HG02973 (cell line): Measurements from ENCODE around the gene OAF.

Experiments used
- ATAC-seq: cut with Tn5 transposase; IDR thresholded peaks from one replicate; pipeline ENCODE4 v1.9.1; 2021; ENCODE audit warnings: moderate library complexity; ENCODE audit not compliant: unreplicated experiment

OAF gene

DNA sequence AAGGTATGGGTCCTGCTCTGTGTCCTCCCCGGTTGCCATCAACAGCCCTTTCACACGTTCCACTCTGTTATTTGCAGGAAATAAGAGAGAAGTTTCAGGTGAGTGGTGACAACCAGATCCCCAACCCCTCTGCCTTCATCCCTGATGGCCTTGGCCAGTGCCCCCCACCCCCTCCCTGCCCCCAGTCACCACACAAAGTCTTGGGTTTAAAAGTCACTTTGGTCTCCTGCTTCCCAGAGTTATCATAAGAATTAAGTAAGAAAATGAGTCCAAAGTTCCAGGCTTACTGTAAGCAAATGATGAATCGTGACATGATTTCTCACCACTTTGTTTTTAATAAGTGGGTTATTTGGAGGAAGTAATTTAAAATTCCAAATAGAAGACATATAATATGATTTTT lies 9.2 kb upstream of the OAF start:
- ATAC-seq = no peak

DNA sequence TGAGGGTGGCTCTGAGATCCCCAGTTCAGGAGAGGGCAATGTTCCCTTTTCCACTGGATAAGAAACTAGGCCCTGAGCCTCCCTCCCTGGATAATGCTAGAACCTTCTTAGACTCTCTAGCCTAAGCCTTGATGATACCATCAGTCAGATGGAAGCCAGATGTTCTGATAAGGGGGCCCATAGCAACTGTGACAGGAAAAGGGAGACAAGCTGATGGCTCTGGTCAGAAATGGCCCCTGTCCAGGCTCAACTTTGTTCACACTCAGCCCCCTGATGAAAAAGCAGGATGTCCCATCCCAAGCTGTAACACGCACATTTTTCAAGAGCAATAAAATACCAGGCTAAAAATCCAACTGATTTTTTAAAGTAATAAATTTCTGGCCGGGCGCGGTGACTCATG lies 7.2 kb upstream of the OAF start:
- no peak for ATAC-seq

DNA sequence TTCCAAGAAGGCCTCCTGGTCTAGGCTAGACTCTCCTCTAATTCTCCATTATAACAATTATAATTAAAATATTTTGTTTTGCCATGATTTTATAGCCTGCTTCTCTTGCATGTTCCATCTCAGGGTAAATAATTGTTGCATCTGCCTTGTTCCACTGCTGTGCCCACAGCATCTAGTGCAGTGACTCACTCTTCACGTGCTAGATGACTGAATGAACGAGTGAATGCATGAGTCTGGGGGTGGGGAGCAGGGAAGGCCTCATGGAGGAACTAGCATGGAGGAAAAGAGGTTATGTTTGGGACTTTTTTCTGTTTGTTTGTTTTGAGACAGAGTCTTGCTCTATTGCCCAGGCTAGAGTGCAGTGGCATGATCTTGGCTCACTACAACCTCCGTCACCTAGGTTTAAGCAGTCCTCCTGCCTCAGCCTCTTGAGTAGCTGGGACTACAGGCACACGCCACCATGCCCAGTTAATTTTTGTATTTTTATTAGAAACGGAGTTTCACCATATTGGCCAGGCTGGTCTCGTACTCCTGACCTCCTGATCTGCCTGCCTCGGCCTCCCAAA lies 5.2 kb upstream of the OAF start:
- no peak for ATAC-seq

DNA sequence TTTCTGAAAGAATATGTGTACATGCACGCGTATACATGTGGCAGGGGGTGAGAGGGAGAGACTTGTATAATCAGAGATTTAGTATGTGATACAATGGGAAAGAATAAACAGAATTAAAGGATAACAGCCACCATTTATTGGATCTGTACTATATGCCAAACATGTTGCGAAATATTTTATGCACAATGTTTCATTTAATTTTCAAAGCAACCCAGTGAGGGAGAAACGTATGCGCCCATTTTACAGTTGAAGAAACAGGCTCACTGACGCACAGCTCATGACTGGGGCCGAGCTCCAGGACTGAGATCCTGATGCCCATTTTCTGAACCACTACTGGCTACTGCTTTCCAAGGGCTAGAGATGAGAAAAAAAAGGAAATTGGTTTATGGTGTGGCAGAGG lies 3.3 kb upstream of the OAF start:
- ATAC-seq = no peak

DNA sequence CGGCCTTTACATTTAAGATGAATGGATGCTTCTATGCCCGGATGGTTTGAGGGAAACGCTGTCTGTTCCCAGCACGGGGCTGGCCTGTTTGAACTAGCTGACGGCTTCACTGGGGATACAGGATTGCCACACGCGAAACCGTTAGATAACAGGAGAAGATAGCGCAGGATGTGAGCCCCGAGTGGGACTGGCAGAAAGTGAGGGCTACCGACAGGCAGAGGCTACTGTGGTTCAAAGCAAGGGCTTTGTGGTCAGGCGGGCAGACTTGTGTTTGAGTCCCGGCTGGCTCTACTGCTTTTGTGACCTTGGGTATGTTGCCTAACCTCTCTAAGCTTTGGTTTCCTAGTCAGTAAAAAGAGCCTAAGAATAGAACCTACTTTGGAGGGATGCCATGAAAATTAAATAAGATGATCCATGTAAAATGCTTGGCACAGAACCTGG lies 2.8 kb upstream of the OAF start:
- ATAC-seq = no peak

DNA sequence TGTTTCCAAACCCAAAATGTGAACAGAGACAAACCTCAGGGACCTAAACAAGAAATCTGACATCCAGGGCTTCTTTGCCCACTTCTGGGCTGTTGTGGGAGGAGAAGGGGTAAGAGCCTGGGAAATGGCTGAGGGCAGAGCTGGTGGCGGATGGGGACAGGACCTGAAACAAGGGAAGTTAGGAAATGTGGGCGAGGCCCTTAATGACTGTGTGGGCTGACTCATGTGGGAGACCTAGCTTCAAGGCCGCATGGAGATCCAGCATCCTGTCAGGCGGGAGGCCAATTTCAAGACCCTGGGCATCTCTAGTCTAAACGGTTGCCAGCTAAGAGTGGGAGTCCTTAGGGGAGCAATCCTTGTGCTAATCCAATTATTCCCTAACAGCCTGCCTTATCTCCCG lies 2.1 kb upstream of the OAF start:
- ATAC-seq = no peak

DNA sequence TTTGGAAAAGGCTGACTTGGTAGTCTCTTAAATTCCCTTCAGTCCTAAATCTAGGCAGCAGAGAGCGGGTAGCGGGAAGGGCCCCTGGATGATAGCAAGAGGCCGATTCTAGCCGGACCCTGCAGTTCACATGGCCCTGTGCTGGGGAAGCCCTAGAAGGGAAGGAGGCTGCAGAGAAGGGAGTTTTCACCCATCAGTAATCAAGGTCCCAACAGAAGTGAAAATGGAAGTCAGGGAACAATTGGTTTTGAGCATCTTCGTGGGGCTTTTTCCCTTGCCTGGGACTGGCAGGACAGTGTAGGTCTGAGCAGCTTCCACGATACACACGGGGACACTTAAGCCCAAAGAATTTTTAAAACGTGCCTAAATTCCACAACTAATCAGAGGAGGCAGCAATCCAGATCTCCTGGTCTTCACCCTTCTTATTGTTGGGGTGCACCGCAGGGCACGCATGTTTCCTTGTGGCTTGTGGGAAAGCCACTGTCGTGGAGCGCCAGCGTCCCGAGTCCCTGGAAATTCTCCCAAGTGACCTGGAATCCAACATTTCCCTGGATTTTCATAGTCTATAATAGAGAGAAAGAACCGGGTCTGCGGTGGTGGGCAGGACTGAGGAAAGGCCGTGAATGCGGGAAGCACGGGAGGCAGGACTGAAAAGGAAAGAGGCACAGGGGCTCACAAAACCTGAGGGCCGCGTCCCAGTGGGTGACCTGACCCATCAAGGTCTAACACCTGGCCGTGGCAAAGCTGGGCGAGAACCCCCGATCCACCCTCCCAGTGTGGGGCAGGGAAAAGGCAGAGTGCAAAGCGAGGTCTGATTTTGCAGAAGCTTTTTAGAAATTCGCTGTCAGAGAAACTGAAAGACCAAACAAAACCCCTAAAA lies 846 bp upstream of the OAF start:
- no peak for ATAC-seq

DNA sequence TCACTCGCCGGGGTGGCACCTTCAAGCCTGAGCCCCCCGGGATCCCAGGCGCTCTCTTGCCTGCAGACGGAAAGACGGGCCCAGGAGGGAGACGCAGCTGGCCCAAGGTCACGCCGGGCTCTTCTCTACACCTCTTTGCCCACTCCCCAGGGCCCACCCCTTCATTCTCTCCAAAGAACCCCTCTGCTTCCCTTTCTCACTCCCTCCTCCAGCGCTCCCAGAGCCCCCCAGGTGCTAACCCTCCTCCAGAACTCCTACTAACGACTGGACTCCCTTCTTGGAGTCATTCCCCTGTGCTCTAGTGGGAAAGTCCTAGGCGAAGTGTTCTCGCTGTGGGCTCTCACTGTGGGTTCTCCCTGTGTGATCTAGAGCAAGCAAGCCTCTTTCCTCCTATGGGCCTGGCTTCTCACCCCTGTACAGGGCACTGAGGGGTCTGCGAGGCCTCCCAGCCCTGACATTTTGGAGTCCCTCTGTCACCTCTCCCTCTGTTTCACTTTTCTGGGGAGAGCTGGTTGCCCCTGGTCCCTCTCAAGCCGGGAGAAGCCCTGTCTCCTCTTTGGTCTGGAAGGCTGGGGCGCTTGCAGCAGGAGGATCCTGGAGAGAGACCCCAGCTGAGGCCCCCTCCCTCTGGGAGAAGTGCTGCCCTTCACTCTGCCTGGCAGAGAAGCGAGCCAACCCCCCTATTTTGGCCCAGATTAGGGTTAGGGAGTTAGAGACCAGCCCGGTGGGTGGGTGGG lies 858 bp downstream of the OAF start:
- ATAC-seq = no peak

DNA sequence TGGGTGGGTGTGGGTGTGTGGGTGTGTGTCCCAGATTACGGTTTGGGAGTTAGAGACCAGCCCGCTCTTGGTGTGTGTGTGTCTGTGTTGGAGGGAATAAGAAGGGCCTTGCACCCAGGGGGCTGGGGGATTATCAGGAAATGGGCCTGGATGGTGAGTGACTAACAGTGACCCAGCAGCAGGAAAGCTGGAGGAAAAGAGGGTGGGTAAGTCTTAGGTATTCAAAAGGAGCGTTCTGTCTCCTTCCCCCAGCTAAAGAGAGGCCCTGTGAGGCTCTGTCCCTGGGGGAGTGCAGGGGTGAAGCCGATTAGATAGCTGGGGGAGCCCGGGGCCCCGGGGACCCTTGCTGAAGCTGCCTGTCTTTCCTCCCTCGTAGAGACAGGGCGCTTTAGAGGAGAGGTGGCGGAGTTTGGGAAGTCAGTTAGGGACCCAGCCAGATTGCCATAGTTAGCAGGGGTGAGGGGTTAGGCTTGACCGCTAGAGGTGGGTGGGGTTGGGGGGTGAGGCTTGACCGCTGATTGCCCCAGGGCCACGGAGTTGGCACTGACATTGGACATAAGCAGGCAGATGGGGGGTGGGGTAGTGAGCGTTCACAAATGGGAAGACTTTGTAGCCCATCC lies 1.5 kb downstream of the OAF start:
- no peak for ATAC-seq

DNA sequence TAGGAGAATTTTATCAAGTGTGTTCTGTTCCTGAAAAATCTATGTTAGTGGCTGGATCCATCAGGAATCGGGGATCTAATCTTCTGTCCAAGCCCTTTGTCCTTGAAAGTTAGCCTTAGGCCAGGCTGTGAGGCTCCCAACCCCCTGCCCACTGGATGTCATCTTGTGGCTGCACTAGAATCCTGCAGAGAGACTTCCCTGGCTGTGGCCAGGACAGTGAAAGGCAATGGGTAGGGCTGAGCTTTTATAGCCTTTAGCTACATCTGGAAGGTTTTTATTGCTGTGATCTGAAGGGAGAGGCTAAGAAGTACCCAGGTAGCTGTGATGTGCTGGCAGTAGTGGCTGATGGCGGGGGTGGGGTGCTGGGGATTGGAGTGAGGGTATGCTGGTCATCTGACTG lies 2.1 kb downstream of the OAF start:
- no peak for ATAC-seq

DNA sequence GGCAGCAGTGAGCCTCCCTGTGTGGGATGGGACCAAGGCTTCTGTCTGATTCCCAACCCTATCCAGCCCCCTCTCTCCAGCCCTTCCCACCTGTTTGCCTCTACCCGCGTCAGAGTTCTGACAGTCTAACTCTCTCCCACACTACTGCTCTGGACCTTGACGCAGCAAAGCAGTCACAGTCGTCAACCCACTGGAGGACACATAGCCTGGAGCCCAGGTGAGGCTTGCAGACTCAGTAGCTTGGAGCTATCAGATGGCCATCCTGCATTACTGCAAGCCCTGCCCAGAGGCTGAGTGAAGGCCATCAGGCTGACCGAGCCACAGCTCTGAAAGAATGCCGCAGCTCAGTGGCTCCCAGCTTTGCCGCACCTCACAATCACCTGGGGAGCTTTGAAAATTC lies 3.7 kb downstream of the OAF start:
- no peak for ATAC-seq

DNA sequence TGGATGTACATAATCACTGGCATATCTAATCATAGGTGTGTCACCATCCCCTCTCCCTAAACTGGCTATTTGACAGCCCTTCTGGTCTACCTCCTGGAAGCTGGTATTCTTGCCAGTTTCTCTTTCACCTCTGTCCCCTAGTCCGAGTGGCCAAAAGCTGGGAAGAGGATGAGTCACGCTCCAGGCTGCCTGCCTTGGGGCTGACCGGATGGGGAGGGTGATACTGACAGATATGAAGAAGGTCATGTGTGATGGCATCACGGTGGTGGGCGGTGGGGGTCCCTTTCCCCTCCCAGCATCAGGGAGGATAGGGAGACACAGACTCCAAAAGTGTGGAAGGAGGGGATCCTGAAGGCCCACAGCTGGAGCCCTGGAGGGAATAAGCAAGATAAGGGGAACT lies 4.8 kb downstream of the OAF start:
- no peak for ATAC-seq

DNA sequence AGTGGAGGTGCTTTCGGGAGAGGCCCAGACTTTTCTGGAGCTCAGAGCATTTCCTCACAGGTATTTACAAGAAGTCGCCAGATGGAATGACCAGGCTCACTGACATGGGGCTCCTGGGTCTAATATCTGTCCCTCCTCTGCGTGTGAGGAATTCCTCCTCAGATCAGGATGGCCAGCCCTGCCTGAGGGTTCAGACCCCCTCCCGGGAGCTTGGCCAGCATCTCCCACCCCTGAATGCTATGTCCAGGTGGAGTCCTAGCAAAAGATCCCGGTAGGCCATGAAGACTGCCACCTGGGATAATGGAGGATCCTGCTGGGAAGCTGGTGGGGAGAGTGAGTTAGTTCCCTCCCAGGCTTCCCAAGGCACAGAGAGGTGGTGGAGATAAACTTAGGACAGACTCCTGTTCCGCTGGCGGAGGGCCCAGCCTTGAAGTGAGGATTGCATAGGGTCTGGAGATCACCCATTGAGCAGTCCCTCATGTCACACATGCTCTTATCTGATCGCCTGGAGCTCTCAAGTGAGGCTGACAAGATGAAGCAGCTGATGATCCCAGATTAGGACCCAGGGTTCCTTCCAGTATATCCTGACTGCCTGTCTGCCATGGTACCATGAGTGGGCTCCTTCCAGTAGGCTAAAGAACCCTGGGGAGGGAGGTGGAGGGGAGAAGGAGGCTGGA lies 5.7 kb downstream of the OAF start:
- no peak for ATAC-seq

DNA sequence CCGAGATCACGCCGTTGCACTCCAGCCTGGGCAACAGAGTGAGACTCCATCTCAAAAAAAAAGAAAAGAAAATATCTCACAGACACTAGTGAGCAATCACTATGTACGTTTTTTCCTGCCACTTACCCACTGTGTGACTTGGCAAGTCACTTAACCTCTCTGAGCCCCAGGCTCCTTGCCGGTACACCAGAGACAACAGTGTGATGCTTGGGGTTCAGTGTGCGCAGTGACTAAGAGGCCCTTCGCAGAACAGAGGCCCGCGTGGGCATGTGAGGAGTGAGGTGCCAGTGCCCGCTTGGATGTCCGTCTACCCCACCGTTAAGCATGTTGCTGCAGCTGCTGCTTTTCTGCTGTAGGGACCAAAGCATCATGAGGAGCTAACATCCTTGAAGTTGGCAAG lies 6.7 kb downstream of the OAF start:
- ATAC-seq = no peak

DNA sequence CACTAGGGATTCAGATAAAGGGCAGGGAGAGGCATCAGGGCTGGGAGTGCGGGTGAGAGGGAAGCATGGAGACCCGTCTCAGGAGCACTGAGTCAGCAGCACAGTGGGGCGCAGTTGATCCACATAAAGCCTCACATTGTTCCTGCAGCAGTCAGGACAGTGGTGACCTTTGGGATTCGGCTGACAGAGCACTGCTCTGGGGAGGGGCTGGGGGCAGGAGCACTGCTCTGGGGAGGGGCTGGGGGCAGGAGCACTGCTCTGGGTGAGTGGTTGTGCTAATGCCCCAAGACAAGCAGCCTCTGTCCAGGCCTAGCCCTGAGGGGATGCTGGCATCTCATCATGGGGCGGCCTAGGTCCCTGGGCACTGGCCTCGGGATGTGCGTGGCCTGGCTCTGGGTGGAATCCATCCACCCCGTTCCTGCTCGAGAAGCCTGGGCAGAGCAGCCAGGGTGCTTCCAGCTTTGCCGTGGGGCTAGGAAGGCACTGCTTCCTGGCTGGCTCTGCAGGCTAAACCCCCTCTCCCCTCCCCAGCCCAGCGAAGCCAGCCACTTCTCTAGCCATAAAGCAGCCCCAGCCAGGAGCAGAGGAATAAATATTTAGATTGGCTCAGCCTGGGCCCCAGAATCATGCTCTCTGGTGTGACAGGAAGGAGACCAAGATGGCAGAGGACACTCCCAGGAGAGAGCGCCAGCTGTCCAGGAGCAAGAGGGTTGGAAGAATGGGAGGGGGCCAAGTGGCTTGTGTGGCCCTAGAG lies 7.3 kb downstream of the OAF start:
- no peak for ATAC-seq

DNA sequence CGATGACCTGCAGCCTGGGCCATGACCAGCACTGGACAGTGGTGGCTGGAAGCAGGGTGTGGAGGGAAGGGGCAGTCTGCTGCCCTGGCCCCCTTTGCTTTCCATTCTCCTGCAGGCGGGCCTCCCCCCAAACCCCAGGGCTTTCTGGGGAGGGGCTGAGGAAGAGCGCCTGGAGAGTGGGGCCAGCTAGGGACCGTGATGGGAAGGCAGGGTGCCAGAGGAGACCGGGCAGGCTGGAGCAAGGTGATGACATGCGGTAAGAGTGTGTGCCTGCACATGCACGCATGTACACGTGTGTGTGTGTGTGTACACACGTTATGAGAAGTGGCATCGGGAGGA lies 7.8 kb downstream of the OAF start:
- ATAC-seq = no peak

DNA sequence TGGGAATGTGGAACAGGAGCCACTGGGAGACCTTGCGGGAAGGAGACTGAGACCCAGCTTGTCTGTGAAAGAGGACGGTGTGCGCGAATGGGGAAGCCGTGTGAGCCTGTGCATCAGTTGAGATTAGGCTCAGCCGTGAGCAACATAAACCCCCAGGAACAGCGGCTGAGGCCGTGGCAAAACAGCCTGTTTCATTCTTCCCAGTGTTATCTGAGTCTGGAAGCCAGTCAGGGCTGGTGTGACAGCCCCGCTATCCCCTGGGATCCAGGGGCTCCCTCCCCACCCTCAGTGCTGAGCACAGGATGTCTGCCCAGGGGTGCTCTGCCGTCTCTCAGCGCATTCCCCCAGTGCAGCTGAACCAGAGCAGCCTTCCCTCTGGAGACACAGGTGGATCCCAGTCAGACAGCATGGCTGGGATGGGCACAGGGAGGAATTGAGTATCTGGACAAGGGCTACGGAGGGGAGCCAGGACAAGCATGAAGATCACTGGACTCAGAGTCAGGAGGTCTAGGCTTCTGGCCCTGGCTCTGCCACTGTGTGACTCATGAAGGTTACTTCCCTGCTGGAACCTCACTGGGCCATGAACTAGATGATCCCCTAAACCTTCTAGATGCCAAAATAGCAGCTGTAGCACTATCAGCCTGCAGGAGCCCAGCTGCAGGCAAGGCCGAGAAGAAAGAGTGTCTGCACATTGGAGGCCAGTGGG lies 8.6 kb downstream of the OAF start:
- no peak for ATAC-seq

DNA sequence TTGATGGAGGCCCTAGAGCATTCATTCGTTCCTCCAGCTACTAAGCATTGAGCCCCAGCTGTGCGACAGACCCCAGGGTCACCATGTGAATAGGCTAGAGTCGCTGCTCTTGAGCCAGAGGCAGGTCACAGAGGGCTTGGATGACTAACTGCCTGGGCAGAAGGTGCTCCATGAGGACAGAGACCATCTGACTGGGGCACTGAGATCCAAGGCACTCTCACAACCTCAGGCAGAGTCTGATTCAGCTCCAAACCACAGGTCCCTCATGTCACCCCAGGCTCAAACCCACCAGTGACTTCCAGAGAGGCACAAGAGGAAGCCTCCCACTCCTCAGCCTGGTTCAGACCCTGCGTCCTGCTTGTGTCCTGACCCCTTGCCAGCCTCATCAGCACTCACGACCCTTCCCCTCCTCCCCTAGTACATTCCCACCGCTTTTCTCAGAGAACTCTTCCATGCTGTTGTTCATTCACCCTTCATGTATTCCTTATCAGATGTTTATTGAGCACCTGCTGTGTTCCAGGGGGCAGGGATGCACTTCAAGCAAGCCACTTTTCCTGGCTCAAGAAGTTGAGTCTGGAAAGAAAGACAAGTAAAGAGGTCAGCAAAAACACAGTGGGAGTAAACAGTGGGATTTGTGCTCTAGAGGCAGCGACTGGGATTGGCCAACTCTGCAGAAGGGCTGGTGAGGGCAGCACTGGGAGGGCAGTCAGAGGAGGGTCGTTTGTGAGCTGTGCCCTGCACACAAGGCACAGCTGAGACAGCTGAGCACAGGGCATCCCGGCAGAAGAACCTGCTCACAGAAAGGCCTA lies 9.3 kb downstream of the OAF start:
- no peak for ATAC-seq

DNA sequence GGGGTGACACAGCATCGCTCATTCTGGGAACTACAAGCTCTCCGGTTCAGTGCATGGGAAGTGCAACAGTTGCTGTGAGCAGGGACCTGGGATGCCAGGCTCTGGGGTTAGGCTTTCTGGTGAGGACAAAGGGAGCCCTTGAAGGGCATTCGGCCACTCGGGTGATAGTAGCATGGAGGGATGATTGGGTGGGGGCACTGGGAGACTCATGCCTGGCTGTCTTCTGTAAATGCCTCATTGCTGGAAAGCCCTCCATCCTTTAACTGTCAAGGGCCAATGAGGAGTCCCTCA lies 9.9 kb downstream of the OAF start:
- no peak for ATAC-seq
